Measurements from ENCODE around the gene SUCLG2.

The SUCLG2 gene

GRCh38 chr3:67493808-67494207 is 160.6 kb downstream of the SUCLG2 start:
- TF ChIP-seq, protein P1, sequence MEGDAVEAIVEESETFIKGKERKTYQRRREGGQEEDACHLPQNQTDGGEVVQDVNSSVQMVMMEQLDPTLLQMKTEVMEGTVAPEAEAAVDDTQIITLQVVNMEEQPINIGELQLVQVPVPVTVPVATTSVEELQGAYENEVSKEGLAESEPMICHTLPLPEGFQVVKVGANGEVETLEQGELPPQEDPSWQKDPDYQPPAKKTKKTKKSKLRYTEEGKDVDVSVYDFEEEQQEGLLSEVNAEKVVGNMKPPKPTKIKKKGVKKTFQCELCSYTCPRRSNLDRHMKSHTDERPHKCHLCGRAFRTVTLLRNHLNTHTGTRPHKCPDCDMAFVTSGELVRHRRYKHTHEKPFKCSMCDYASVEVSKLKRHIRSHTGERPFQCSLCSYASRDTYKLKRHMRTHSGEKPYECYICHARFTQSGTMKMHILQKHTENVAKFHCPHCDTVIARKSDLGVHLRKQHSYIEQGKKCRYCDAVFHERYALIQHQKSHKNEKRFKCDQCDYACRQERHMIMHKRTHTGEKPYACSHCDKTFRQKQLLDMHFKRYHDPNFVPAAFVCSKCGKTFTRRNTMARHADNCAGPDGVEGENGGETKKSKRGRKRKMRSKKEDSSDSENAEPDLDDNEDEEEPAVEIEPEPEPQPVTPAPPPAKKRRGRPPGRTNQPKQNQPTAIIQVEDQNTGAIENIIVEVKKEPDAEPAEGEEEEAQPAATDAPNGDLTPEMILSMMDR (IDR thresholded peaks at IDR 0.05; ENCODE audit: low read depth, low read length, missing control alignments): no peak
- H3K4me3 ChIP-seq (ENCODE audit: low read depth, low read length): no peak overlapping the region
- in situ Hi-C loops (cut with HindIII; ENCODE audit: low sequenced_read_pairs): no loop called here
- no peak for DNase-seq (ENCODE audit: low read depth)

GRCh38 chr3:67490658-67491057 is 163.8 kb downstream of the SUCLG2 start:
- in situ Hi-C loops (cut with HindIII; ENCODE audit: low sequenced_read_pairs): no loop called here
- no peak for DNase-seq (ENCODE audit: low read depth)
- H3K4me3 ChIP-seq (ENCODE audit: low read depth, low read length): no peak overlapping the region
- TF ChIP-seq, protein P1 (IDR thresholded peaks at IDR 0.05; ENCODE audit: low read depth, low read length, missing control alignments): no peak

DNA sequence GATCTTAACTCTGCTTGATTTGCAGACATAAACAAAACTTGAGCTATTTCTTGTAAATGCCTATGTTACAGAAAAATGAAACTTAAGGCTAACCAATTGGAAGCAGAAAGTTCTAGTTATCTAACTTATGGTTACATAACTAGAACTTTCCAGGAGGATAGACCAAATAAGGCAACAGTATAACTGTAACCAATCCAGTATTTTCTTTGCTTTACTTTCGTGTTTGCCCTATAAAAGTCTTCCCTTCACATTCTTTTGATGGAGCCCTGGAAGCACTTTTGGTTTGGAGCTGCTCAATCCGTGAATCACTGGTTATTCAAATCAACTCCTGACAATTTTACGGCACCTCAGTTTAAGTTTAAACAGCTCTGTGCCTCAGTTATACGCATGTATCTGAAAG is 164.6 kb downstream of the SUCLG2 start:
- DNase-seq (ENCODE audit: low read depth): no peak
- TF ChIP-seq, protein P1 (IDR thresholded peaks at IDR 0.05; ENCODE audit: low read depth, low read length, missing control alignments): no peak
- in situ Hi-C loops (cut with HindIII; ENCODE audit: low sequenced_read_pairs): no loop called here
- no peak overlapping the region for H3K4me3 ChIP-seq (ENCODE audit: low read depth, low read length)

DNA sequence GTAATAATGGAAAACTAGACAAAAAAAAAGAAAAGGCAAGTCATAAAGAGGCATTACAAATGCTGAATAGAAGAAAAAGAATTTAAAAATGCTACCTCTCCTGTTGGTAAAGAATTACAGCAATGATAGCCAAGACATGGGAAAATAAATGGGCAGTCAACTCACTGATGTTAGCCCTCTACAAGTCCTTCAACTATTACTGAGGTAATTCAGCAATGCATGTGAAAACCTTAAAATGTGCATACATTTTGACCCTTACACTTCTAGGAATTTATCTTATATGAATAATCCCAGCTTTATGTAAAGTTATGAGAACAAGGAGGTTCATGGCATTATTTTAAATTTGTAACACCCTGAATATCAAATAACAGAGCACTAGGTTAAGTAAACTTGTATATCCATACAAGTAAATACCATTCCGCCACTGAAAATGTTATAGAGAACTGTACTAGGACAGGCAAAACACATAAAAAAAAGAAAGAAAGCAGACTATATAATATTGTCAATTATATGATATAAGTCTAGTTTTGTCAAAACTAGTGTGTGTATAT is 166.8 kb downstream of the SUCLG2 start:
- H3K4me3 ChIP-seq (ENCODE audit: low read depth, low read length): no peak overlapping the region
- TF ChIP-seq, protein P1 (IDR thresholded peaks at IDR 0.05; ENCODE audit: low read depth, low read length, missing control alignments): no peak
- no peak for DNase-seq (ENCODE audit: low read depth)
- in situ Hi-C loops (cut with HindIII; ENCODE audit: low sequenced_read_pairs): no loop called here

GRCh38 chr3:67486883-67487282 is 167.5 kb downstream of the SUCLG2 start:
- DNase-seq (ENCODE audit: low read depth): no peak

DNA sequence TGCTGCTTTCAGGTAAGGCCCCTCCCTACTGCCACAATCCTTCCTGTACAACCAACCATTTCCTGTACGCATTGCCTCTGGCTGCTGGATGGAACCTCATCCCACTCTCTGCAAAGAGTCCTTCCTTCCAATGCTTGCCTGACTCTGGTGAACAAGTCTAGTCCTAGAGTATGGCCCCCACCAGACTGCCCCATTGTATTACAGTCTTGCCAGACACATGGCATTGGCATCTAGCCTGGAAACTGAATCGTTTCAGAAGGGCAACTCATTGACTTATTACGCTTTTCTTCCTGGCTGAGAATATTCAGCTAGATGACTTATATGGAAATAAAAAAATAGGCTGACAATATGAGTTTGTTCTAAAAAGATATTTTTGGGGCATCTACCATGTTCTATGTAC is 170.3 kb downstream of the SUCLG2 start:
- in situ Hi-C loops (cut with HindIII; ENCODE audit: low sequenced_read_pairs): no loop called here
- no peak for DNase-seq (ENCODE audit: low read depth)
- TF ChIP-seq, protein P1 (IDR thresholded peaks at IDR 0.05; ENCODE audit: low read depth, low read length, missing control alignments): no peak
- H3K4me3 ChIP-seq (ENCODE audit: low read depth, low read length): no peak overlapping the region

More at GRCh38 chr3:67486883-67487282, 167.5 kb downstream of the SUCLG2 start:
- TF ChIP-seq, protein P1 (IDR thresholded peaks at IDR 0.05; ENCODE audit: low read depth, low read length, missing control alignments): no peak
- H3K4me3 ChIP-seq (ENCODE audit: low read depth, low read length): no peak overlapping the region
- in situ Hi-C loops (cut with HindIII; ENCODE audit: low sequenced_read_pairs): no loop called here
